Measurements from ENCODE around the gene DGKD.

- TF ChIP-seq CTCF (conservative IDR thresholded peaks at IDR 0.05; ENCODE audit: low read length) (no peak), EZH2phosphoT487 (IDR thresholded peaks at IDR 0.05; ENCODE audit: borderline replicate concordance) (no peak)
Measured at GRCh38 chr2:233450864-233451575, 96.7 kb downstream of the DGKD start.

Data from Loucy (cell line).